Pancreas (tissue), 10 donors: ENCODE measurements around the gene DROSHA. TPM values are rescaled to one million over a fixed set of nuclear protein-coding genes. Genes with fewer than 3 reads are reported as not detected.

Experiments used
- ATAC-seq, 4 donors: fragments of 200-7000 bp; cut with Tn5 transposase; one replicate each; pipeline versions ENCODE4 v1.8.0 to v1.9.1; 2020; ENCODE audit warnings: mild to moderate bottlenecking in 4 of 4, moderate library complexity in 4 of 4
- DNase-seq, 6 donors: peaks; one replicate each; pipeline ENCODE4 v3.0.0-alpha.2; 2020
- FAIRE-seq: peaks from 2 replicates; lab custom pipeline; 2012; peaks lifted over from hg19 to GRCh38; lab: Jason Lieb, UNC
- H3K27ac ChIP-seq, 4 donors: fragments of 200-600 bp; sonication (generic); 1 replicate in 3 of 4; 2 replicates in 1 of 4; pipeline versions ENCODE4 v1.5.0 to v1.8.0; 2020
- H3K27me3 ChIP-seq, 4 donors: fragments of 200-600 bp; one replicate each; pipeline ENCODE4 v1.8.0; 2021
- H3K36me3 ChIP-seq, 3 donors: fragments of 200-600 bp; sonication (generic) in 1 of 3; one replicate each; pipeline versions ENCODE4 v1.5.0 to v1.8.0; 2020 to 2021
- H3K4me1 ChIP-seq, 3 donors: fragments of 200-600 bp; one replicate each; pipeline ENCODE4 v1.8.0; 2021
- H3K4me3 ChIP-seq, 4 donors: fragments of 200-600 bp; sonication (generic) in 2 of 4; one replicate each; pipeline versions ENCODE4 v1.5.0 to v1.8.0; 2020 to 2021
- H3K9me3 ChIP-seq, 4 donors: fragments of 200-600 bp; one replicate each; pipeline ENCODE4 v1.8.0; 2021
- CTCF ChIP-seq, 4 donors: fragments of 200-600 bp; sonication (generic) in 3 of 4; IDR thresholded peaks; one replicate each; pipeline versions ENCODE4 v1.5.0 to v1.8.0; 2021; ENCODE audit warnings: antibody characterized with exemption in 4 of 4
- WGBS, 2 donors: extraction: QIAGEN DNeasy Blood & Tissue Kit; methylation state at CpG; one replicate each; pipeline ENCODE4 v1.1.7; 2013; 5-methylcytosine and 5-hydroxymethylcytosine counted together
- intact Hi-C, 3 donors: fragments of 100-400 bp; cut with DNase I; formaldehyde crosslinking; loops; one replicate each; pipeline versions ENCODE4 v1.11.1 to v1.14.2; 2022
- polyA plus RNA-seq, 2 donors: library from polyadenylated mRNA; stranded (reverse); fragments of 200-250 nt; gene quantifications; one replicate each; pipeline ENCODE4 v1.2.3, GENCODE V29; 2013
- total RNA-seq, 6 donors: library from RNA; stranded (reverse); fragmentation: NEBNext Ultra II Directional in 4 of 6; extraction: Animal tissue kit (Norgen Biotek cat#: 25700) in 4 of 6; gene quantifications; one replicate each; pipeline versions ENCODE4 v1.2.1 to v1.2.4, GENCODE V29; 2021 to 2023
- donor health status: healthy with polysubstance abuse.
- donor health status: DM: no; HTN: no; CAD: no; lungs with moderate emphysema.
- donor health status: DM: no; HTN: no; CAD: no.
- donor health status: control.
- donor health status: control.
- donor health status: Bipolar disorder and iron deficiency.
- donor health status: DM: yes; HTN: yes; CAD: no.
- donor health status: DM: no; HTN: no; CAD: no.
- donor health status: DM: no; HTN: no; CAD: no.
- donor health status: DM: yes; HTN: yes; CAD: no.

DROSHA gene
- total and polyA plus RNA-seq, 8 donors, result 19.0 to 79.0 (median 28.0) TPM

DNA sequence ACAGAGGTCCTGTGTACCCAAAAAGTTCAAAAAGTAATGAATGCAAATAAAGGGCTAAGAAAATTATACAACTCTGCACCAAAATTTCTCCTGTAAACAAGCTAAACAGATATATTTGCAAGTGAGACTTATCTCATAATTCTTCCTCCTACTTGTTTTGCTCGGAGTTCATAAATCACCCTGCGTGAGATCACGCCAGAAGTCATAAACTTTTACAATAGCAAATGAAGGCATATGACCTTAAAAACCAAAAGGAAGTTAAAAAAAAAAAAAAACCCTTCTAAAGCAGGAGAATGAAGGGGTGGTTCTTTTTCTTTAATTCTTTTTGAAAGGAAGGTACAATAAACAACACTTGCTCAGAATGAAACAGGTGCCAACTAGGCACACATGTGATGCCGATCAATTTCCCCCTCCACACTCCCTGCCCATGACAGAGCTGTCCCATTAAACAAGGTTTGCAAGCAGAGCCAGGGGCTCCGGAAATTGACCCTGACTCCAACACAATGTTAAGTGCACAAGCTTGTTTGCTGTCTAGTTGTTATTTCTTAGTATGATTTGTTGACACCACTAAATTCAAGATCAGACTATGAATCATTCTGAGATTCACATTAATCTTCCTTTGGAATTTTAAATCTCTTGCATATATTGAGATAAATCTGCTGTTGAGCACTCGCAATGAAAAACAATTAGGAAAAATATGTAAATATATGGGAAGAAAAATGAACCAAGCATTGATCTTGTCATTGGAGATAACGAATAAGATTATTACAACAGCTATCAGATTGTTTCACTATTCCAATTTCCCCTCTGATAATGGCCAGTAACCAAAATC, 46.3 kb downstream of the DROSHA start:
- no peak for TF ChIP-seq CTCF (IDR thresholded peaks at IDR 0.05)
- FAIRE-seq, result no peak
- WGBS, 2 donors, result 62 to 71% methylated on average over 7 of the region's 7 CpGs
- H3K9me3 ChIP-seq, result no peaks in the 10 kb centered on the region
- peaks cover 0 to 7% (median 6%) of the 10 kb centered on the region in 3 donors for H3K36me3 ChIP-seq
- peak in 3 of 4 donors; percentile 20 to 66 (median 48) for ATAC-seq
- H3K27me3 ChIP-seq, result no peaks in the 10 kb centered on the region
- peak in 1 of 6 donors; percentile 23 for DNase-seq
- intact Hi-C loops, result no loop called here
- H3K4me3 ChIP-seq, result no peak overlapping the region
- no peaks in the 10 kb centered on the region for H3K4me1 ChIP-seq
- H3K27ac ChIP-seq, result no peak overlapping the region

DNA sequence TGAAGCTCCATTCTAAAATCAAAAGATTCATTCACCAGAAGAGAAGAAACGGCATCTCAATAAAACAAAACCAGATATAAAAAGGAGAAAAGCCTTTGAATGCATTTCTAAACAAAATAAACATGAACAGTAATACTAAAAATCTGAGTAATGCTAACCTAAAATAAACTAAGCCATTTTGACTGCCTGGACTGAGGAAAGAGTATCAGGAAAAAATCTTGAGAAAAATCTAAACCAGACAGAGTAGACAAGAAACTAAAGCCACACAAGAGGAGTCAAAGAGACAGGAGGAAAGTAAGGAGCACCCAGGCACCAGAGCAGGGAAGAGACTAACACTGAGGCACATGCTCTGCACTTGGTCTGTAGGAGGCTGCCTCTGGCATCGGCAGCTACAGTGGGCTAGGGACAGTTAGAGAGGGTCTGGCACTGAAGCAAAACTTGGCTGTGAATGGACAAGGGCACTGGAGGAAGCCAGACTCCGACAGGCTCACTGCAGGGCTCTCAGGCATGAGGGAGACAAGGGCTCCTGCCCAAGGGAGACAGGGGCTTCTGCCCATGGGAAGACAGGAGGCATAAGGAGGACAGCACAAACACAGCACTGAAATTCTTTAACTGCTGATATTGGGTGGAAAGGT, 50.2 kb downstream of the DROSHA start:
- TF ChIP-seq CTCF (IDR thresholded peaks at IDR 0.05), result no peak
- H3K27ac ChIP-seq, result no peak overlapping the region
- H3K27me3 ChIP-seq, result no peaks in the 10 kb centered on the region
- peaks cover 0 to 7% (median 0%) of the 10 kb centered on the region in 3 donors for H3K36me3 ChIP-seq
- ATAC-seq (no peak), DNase-seq (no peak), FAIRE-seq (no peak)
- no peak overlapping the region for H3K4me3 ChIP-seq
- intact Hi-C loops, result no loop called here
- no peaks in the 10 kb centered on the region for H3K9me3 ChIP-seq
- H3K4me1 ChIP-seq, result no peaks in the 10 kb centered on the region
- WGBS, 2 donors, result 91% methylated on average over 3 of the region's 3 CpGs

- no peak for FAIRE-seq
- Histone ChIP-seq H3K4me3 (no peak overlapping the region), H3K36me3 (peaks cover 0 to 7% (median 0%) of the 10 kb centered on the region in 3 donors), H3K27me3 (no peaks in the 10 kb centered on the region), H3K9me3 (no peaks in the 10 kb centered on the region), H3K27ac (no peak overlapping the region), H3K4me1 (no peaks in the 10 kb centered on the region)
- 96 to 99% methylated on average over 2 of the region's 2 CpGs for WGBS, 2 donors
- intact Hi-C loops, result no loop called here
- no peak for TF ChIP-seq CTCF (IDR thresholded peaks at IDR 0.05)
- no peak for ATAC-seq
- DNase-seq, result no peak
Observed at GRCh38 chr5:31479706-31480105, 52.2 kb downstream of the DROSHA start.

DNA sequence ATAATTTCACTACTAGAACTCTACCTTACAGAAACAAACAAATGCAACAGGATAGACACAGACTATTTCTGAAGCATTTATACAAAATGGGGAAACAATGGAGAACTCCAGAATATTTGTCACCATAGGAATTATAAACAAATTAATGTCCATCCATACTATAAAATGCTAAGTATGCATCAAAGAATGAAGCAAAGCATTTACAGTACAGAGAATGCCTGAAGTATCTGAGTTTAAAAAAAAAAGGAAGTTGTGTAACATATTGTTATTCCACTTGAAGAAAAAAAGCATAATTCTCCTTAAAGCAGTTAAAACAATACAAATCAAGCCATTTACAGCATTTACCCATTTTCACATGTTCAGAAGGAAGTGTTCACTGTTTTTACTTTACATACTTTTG, 53.0 kb downstream of the DROSHA start:
- no peak for ATAC-seq
- no peaks in the 10 kb centered on the region for H3K4me1 ChIP-seq

More for the DNA sequence above, 53.0 kb downstream of the DROSHA start:
- no peak for FAIRE-seq
- Histone ChIP-seq H3K4me3 (no peak overlapping the region), H3K27me3 (no peaks in the 10 kb centered on the region), H3K36me3 (peaks cover 0 to 7% (median 0%) of the 10 kb centered on the region in 3 donors), H3K9me3 (no peaks in the 10 kb centered on the region), H3K27ac (no peak overlapping the region)
- no peak for TF ChIP-seq CTCF (IDR thresholded peaks at IDR 0.05)
- intact Hi-C loops, result no loop called here
- no peak for DNase-seq
